Measurements from ENCODE around the gene ZNF324. TPM values are rescaled to one million over a fixed set of nuclear protein-coding genes. Genes with fewer than 3 reads are reported as not detected.
A peak's percentile ranks its signal among the peaks of the same experiment; 100 is the strongest.

Gene ZNF324
- total RNA-seq, 1 experiment from 2014 or later = 12.7 TPM

DNA sequence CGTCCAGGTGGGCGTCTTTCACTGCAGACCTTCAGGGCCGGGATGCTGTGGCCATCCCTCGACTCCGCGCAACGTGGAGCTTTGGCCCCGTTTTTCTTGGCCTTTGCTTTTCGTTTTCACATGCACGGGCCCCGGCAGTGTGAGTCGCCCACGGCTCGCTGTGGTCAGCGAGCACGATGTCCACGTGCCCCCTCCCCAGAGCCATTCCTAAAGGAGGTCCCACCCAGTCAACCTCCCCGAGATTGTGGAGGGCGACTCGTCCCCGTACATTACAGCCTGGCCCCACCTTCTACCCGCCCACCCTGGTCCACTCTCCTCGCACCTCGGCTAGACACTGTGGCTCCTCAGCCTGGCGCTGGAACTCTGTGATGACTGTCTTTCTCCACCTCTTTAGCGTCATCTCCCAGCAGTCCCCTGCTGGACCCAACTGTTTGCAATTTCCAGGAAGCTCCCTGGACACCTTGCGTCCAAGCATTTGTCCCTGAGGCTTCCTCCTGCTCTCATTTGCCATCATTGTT, 9.7 kb downstream of the ZNF324 start:
- H3K23me2 ChIP-seq (ENCODE audit: insufficient read length, low read depth, low read length, poor library complexity, severe bottlenecking) = peaks cover 7% of the 10 kb centered on the region

More for the DNA sequence above, 9.7 kb downstream of the ZNF324 start:
- Histone ChIP-seq H3T11ph (ENCODE audit: low read length) (no peak overlapping the region), H2AFZ (ENCODE audit: low read length) (no peak overlapping the region), H3K14ac (ENCODE audit: insufficient read depth, low read length) (no peak overlapping the region), H4K5ac (ENCODE audit: insufficient read length, low read depth, low read length) (no peak overlapping the region), H3K79me2 (ENCODE audit: insufficient read depth, low read length) (no peaks in the 10 kb centered on the region), H3K79me1 (ENCODE audit: insufficient read depth, low read depth, low read length, poor library complexity, severe bottlenecking) (no peaks in the 10 kb centered on the region), H2AK5ac (ENCODE audit: insufficient read length, low read length) (no peak overlapping the region), H4K20me1 (ENCODE audit: control insufficient read depth, insufficient read depth, insufficient read length) (no peaks in the 10 kb centered on the region), H3K56ac (ENCODE audit: insufficient read length, low read depth, low read length) (no peak overlapping the region), H3K23ac (ENCODE audit: insufficient read length, low read depth, low read length) (no peak overlapping the region), H3K4me2 (ENCODE audit: insufficient read depth, insufficient read length, low read length) (peak overlapping the region; percentile 43), H2BK12ac (ENCODE audit: insufficient read length, low read depth, low read length) (no peak overlapping the region), H4K91ac (ENCODE audit: insufficient read length, low read depth, low read length) (no peak overlapping the region), H2BK120ac (ENCODE audit: low read depth, low read length, poor library complexity, severe bottlenecking) (no peak overlapping the region), H3K27ac (ENCODE audit: insufficient read length, low read depth, low read length) (no peak overlapping the region), H3K9me3 (ENCODE audit: control insufficient read depth, low read depth, low read length) (no peaks in the 10 kb centered on the region), H3K18ac (ENCODE audit: insufficient read length, low read depth, low read length) (no peak overlapping the region), H3K27me3 (ENCODE audit: insufficient read depth, low read length) (no peaks in the 10 kb centered on the region), H2BK5ac (ENCODE audit: insufficient read length, low read length) (no peak overlapping the region), H4K8ac (replicated peaks; ENCODE audit: insufficient read length, low read depth, low read length) (no peak overlapping the region), H2BK15ac (ENCODE audit: low read depth, low read length) (no peak overlapping the region), H2BK20ac (ENCODE audit: low read depth, low read length, poor library complexity, severe bottlenecking) (no peak overlapping the region), H3K4me1 (ENCODE audit: insufficient read depth, low read length) (no peaks in the 10 kb centered on the region), H3K9ac (ENCODE audit: extremely low read depth, insufficient read length, low read length) (peak overlapping the region; percentile 27), H3K4ac (ENCODE audit: low read depth, low read length) (no peak overlapping the region)
- Mint-ChIP-seq H3K4me3 (peak overlapping the region; percentile 88 to 94), H3K36me3 (ENCODE audit: insufficient read depth in 1 of 3, low read depth in 3 of 3) (peaks cover 2 to 21% (median 4%) of the 10 kb centered on the region in 3 experiments; a peak in 6 of 7 replicates), H3K9me3 (no peaks in the 10 kb centered on the region), H3K27me3 (ENCODE audit: low read depth) (no peaks in the 10 kb centered on the region; the same call in 1 of the 2 replicates), H3K4me1 (peaks cover 9 to 13% of the 10 kb centered on the region in 2 experiments), H3K27ac (peak overlapping the region in 1 of 3 experiments; percentile 73; a peak in 2 of 7 replicates)
- TF ChIP-seq, protein P1, sequence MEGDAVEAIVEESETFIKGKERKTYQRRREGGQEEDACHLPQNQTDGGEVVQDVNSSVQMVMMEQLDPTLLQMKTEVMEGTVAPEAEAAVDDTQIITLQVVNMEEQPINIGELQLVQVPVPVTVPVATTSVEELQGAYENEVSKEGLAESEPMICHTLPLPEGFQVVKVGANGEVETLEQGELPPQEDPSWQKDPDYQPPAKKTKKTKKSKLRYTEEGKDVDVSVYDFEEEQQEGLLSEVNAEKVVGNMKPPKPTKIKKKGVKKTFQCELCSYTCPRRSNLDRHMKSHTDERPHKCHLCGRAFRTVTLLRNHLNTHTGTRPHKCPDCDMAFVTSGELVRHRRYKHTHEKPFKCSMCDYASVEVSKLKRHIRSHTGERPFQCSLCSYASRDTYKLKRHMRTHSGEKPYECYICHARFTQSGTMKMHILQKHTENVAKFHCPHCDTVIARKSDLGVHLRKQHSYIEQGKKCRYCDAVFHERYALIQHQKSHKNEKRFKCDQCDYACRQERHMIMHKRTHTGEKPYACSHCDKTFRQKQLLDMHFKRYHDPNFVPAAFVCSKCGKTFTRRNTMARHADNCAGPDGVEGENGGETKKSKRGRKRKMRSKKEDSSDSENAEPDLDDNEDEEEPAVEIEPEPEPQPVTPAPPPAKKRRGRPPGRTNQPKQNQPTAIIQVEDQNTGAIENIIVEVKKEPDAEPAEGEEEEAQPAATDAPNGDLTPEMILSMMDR (conservative IDR thresholded peaks at IDR 0.05) = no peak
- WGBS (ENCODE audit: extremely low coverage, insufficient read length, low lambda C conversion rate) = no CpG with 5 or more reads among the region's 27 CpGs
- peak; percentile 29 for DNase-seq

Data from H9 (cell line).